Measurements from ENCODE around the gene SPIRE1.
A peak's percentile ranks its signal among the peaks of the same experiment; 100 is the strongest.
"Not testable (repeated sequence)": the region's sequence is repeated elsewhere in the genome, so short reads cannot be mapped to it uniquely, and the experiment has no call there.

The SPIRE1 gene

GRCh38 chr18:12551943-12552878 lies 105.7 kb downstream of the SPIRE1 start:
- peak; percentile 10 for DNase-seq

- not testable (repeated sequence) for DNase-seq
Measured at GRCh38 chr18:12551466-12551865, 106.4 kb downstream of the SPIRE1 start.

GRCh38 chr18:12543697-12544096 lies 114.2 kb downstream of the SPIRE1 start:
- no peak for DNase-seq

- DNase-seq: no peak
Measured at GRCh38 chr18:12540751-12541150, 117.2 kb downstream of the SPIRE1 start.

GRCh38 chr18:12539158-12539557 lies 118.7 kb downstream of the SPIRE1 start:
- DNase-seq: not testable (repeated sequence)

GRCh38 chr18:12534820-12535219 lies 123.1 kb downstream of the SPIRE1 start:
- DNase-seq: no peak

GRCh38 chr18:12532661-12533060 lies 125.2 kb downstream of the SPIRE1 start:
- DNase-seq: no peak

GRCh38 chr18:12531749-12532148 lies 126.2 kb downstream of the SPIRE1 start:
- no peak for DNase-seq

GRCh38 chr18:12520442-12520992 lies 137.4 kb downstream of the SPIRE1 start:
- DNase-seq: no peak

- DNase-seq: no peak
Measured at GRCh38 chr18:12518832-12519531, 138.9 kb downstream of the SPIRE1 start.

- DNase-seq: no peak
Measured at GRCh38 chr18:12518326-12518725, 139.6 kb downstream of the SPIRE1 start.

- DNase-seq: no peak
Measured at GRCh38 chr18:12517142-12517825, 140.6 kb downstream of the SPIRE1 start.

- no peak for DNase-seq
Measured at GRCh38 chr18:12516049-12516630, 141.8 kb downstream of the SPIRE1 start.

- no peak for DNase-seq
Measured at GRCh38 chr18:12515550-12515949, 142.4 kb downstream of the SPIRE1 start.

GRCh38 chr18:12507007-12507406 lies 150.9 kb downstream of the SPIRE1 start:
- no peak for DNase-seq

GRCh38 chr18:12500986-12501385 lies 156.9 kb downstream of the SPIRE1 start:
- DNase-seq: no peak

GRCh38 chr18:12497839-12498238 lies 160.1 kb downstream of the SPIRE1 start:
- DNase-seq: no peak

- DNase-seq: no peak
Measured at GRCh38 chr18:12497296-12497695, 160.6 kb downstream of the SPIRE1 start.

GRCh38 chr18:12492907-12493306 lies 165.0 kb downstream of the SPIRE1 start:
- no peak for DNase-seq

- no peak for DNase-seq
Measured at GRCh38 chr18:12491611-12492435, 166.1 kb downstream of the SPIRE1 start.

GRCh38 chr18:12485479-12486105 lies 172.3 kb downstream of the SPIRE1 start:
- no peak for DNase-seq
